HG02981 (cell line): ENCODE results near the gene TMEM200A.

Experiments used
- ATAC-seq: cut with Tn5 transposase; IDR thresholded peaks from one replicate; pipeline ENCODE4 v1.9.1; 2021; ENCODE audit warnings: mild to moderate bottlenecking, moderate library complexity; ENCODE audit not compliant: unreplicated experiment

TMEM200A gene

GRCh38 chr6:130377371-130377770 is 11.6 kb downstream of the TMEM200A start:
- ATAC-seq: no peak

GRCh38 chr6:130377915-130378314 is 12.1 kb downstream of the TMEM200A start:
- ATAC-seq: no peak

GRCh38 chr6:130379223-130379622 is 13.4 kb downstream of the TMEM200A start:
- ATAC-seq: no peak

GRCh38 chr6:130381012-130381411 is 15.2 kb downstream of the TMEM200A start:
- ATAC-seq: peak; percentile 14

GRCh38 chr6:130381459-130382380 is 15.9 kb downstream of the TMEM200A start:
- peak; percentile 87 for ATAC-seq

- no peak for ATAC-seq
These were observed 17.2 kb downstream of the TMEM200A start for GRCh38 chr6:130382872-130383490.

GRCh38 chr6:130385064-130385695 is 19.4 kb downstream of the TMEM200A start:
- ATAC-seq: no peak

- no peak for ATAC-seq
These were observed 23.3 kb downstream of the TMEM200A start for GRCh38 chr6:130389142-130389541.

- no peak for ATAC-seq
These were observed 25.1 kb downstream of the TMEM200A start for GRCh38 chr6:130390890-130391289.

GRCh38 chr6:130393306-130393705 is 27.5 kb downstream of the TMEM200A start:
- no peak for ATAC-seq

GRCh38 chr6:130394246-130394645 is 28.4 kb downstream of the TMEM200A start:
- no peak for ATAC-seq

- no peak for ATAC-seq
These were observed 29.3 kb downstream of the TMEM200A start for GRCh38 chr6:130395164-130395563.

GRCh38 chr6:130396722-130397121 is 30.9 kb downstream of the TMEM200A start:
- no peak for ATAC-seq

- ATAC-seq: no peak
These were observed 39.7 kb downstream of the TMEM200A start for GRCh38 chr6:130405549-130405948.

GRCh38 chr6:130407032-130407431 is 41.2 kb downstream of the TMEM200A start:
- ATAC-seq: no peak

- ATAC-seq: no peak
These were observed 43.7 kb downstream of the TMEM200A start for GRCh38 chr6:130409418-130410100.

GRCh38 chr6:130411481-130411880 is 45.7 kb downstream of the TMEM200A start:
- ATAC-seq: no peak

- no peak for ATAC-seq
These were observed 46.9 kb downstream of the TMEM200A start for GRCh38 chr6:130412556-130413290.

- no peak for ATAC-seq
These were observed 52.1 kb downstream of the TMEM200A start for GRCh38 chr6:130417951-130418350.

- ATAC-seq: no peak
These were observed 55.1 kb downstream of the TMEM200A start for GRCh38 chr6:130420911-130421310.
